HEK293T (cell line): ENCODE results near the gene APOL3.
"Not testable (repeated sequence)": the region's sequence is repeated elsewhere in the genome, so short reads cannot be mapped to it uniquely, and the experiment has no call there.

Source experiments
- CTCF ChIA-PET: fragments of 350-600 bp; formaldehyde crosslinking; extraction: SDS; loops from one replicate; lab custom pipeline; 2021; ENCODE audit warnings: antibody characterized with exemption, inconsistent platforms; lab: Yijun Ruan, JAX
- POLR2A ChIA-PET: fragments of 350-600 bp; formaldehyde crosslinking; extraction: SDS; loops from one replicate; lab custom pipeline; 2020; ENCODE audit warnings: antibody characterized with exemption, inconsistent platforms; lab: Yijun Ruan, JAX
- DNase-seq: peaks from one replicate; pipeline ENCODE4 v3.0.0; 2012; ENCODE audit warnings: mixed read lengths; ENCODE audit errors: extremely low spot score
- ARNT ChIP-seq: fragments of 450-650 bp; IDR thresholded peaks from 2 replicates; pipeline ENCODE4 v1.6.1; 2017; ENCODE audit warnings: mild to moderate bottlenecking
- BHLHE40 ChIP-seq: fragments of 450-650 bp; IDR thresholded peaks from 2 replicates; pipeline ENCODE4 v1.6.1; 2016; ENCODE audit warnings: mild to moderate bottlenecking, moderate library complexity, borderline replicate concordance
- CTBP1 ChIP-seq: fragments of 450-650 bp; IDR thresholded peaks from 2 replicates; pipeline ENCODE4 v1.6.1; 2016; ENCODE audit warnings: borderline replicate concordance
- ELF4 ChIP-seq: fragments of 450-650 bp; IDR thresholded peaks from 2 replicates; pipeline ENCODE4 v1.6.1; 2017; ENCODE audit warnings: antibody characterized with exemption
- FOXA1 ChIP-seq: fragments of 450-650 bp; IDR thresholded peaks from 2 replicates; pipeline ENCODE4 v1.6.1; 2016; ENCODE audit warnings: mild to moderate bottlenecking
- FOXK2 ChIP-seq: fragments of 450-650 bp; IDR thresholded peaks from 2 replicates; pipeline ENCODE4 v1.6.1; 2016; ENCODE audit warnings: mild to moderate bottlenecking
- FOXM1 ChIP-seq: fragments of 450-650 bp; IDR thresholded peaks from 2 replicates; pipeline ENCODE4 v1.6.1; 2017; ENCODE audit warnings: mild to moderate bottlenecking, borderline replicate concordance
- HDGF ChIP-seq: fragments of 450-650 bp; IDR thresholded peaks from 2 replicates; pipeline ENCODE4 v1.6.1; 2017; ENCODE audit warnings: antibody characterized with exemption, borderline replicate concordance
- L3MBTL2 ChIP-seq: fragments of 450-650 bp; conservative IDR thresholded peaks from 2 replicates; pipeline ENCODE4 v1.6.1; 2016; ENCODE audit warnings: mild to moderate bottlenecking
- LEF1 ChIP-seq: fragments of 450-650 bp; IDR thresholded peaks from 2 replicates; pipeline ENCODE4 v1.6.1; 2017; ENCODE audit warnings: mild to moderate bottlenecking, borderline replicate concordance
- NFRKB ChIP-seq: fragments of 450-650 bp; IDR thresholded peaks from 2 replicates; pipeline ENCODE4 v1.6.1; 2016; ENCODE audit warnings: mild to moderate bottlenecking, moderate library complexity
- SP1 ChIP-seq: fragments of 450-650 bp; IDR thresholded peaks from 2 replicates; pipeline ENCODE4 v1.6.1; 2017
- SUZ12 ChIP-seq: fragments of 450-650 bp; IDR thresholded peaks from 2 replicates; pipeline ENCODE4 v1.6.1; 2016; ENCODE audit warnings: mild to moderate bottlenecking
- TARDBP ChIP-seq: fragments of 450-650 bp; IDR thresholded peaks from 2 replicates; pipeline ENCODE4 v1.6.1; 2016
- ZNF384 ChIP-seq: fragments of 450-650 bp; IDR thresholded peaks from 2 replicates; pipeline ENCODE4 v1.6.1; 2016
- TF ChIP-seq, protein P1 (sequence below): fragments of 450-650 bp; IDR thresholded peaks from 2 replicates; pipeline ENCODE4 v1.6.1; 2016

Gene APOL3

DNA sequence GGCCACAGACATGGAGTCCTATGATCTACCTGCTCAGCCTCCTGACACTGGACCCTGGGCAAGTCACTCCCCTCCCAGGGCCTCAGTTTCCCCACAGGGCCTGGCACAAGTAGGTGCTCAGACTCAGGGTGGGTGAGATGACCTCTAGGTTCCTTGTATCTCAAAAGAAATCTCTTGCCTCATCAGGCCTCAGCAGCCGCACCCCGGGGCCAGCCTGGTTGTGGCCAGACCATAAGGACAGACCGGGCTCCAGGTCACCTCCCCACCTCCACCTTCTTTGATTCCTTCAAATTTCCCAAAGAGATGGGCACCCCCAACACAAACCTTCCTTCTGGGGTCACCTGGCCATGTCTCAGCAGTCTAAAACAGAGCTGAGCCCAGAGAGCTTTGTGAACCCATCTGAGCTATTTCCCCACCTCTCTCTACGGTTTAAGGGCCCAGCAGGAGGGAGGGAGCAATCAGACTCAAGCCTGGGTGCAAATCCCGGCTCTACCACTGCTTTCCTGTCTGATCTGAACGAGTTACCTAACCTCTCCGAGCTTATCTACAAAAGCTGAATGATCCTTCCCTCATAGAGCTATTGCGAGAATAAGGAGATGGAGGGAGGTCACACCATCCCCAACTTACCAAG, 43.6 kb upstream of the APOL3 start:
- no peak for DNase-seq
- POLR2A ChIA-PET = no interaction called here
- TF ChIP-seq TARDBP = no peak
- CTCF ChIA-PET = no interaction called here

DNA sequence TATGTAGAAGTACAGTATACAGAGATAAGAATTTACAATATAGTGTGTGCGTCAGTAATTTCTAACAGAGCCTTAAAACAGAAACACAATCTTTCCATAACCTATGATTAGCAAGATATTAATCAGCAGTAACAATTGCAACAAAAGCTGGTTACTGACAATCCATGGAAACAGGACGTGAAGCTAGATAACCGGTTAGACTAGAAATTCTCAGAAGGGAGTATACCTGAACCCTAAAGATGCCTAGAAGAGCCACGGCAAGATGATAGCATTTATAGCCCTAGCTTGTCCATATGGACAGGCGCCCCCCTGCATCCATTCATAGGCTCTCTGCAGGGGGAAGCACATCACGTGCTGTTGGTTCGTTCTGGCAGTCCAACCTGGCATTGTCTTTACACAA, 42.9 kb upstream of the APOL3 start:
- CTCF ChIA-PET = interaction anchor here (1.5 kb wide), 1 partner anchor 83 kb away, joined by 5 read pairs; no protein-coding TSS in a partner anchor
- DNase-seq, POLR2A ChIA-PET: not testable (repeated sequence)

DNA sequence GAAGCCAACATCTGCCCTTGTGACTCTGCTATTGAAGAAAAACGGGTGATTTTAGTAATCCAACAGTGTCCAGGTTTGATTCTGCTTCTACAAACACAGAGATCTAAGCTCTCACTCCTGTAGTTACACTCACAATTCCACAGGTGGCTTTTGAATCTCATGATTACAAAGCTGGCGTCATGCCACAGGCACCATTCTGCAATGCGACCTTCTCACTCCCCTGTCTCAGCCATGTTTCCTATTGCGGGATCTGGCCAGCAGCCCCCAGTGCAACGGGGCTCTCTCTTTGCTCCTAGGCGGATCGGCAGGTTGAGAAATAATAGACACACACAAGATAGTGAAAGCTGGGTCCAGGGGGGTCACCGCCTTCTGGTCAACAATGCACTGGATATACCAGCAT, 42.4 kb upstream of the APOL3 start:
- DNase-seq, POLR2A ChIA-PET: not testable (repeated sequence)
- CTCF ChIA-PET = interaction anchor here (0.7 to 1.5 kb wide), 3 partner anchors 23 to 83 kb away, joined by 3 to 5 read pairs (median 4); partner anchors contain the start of gene APOL2

DNA sequence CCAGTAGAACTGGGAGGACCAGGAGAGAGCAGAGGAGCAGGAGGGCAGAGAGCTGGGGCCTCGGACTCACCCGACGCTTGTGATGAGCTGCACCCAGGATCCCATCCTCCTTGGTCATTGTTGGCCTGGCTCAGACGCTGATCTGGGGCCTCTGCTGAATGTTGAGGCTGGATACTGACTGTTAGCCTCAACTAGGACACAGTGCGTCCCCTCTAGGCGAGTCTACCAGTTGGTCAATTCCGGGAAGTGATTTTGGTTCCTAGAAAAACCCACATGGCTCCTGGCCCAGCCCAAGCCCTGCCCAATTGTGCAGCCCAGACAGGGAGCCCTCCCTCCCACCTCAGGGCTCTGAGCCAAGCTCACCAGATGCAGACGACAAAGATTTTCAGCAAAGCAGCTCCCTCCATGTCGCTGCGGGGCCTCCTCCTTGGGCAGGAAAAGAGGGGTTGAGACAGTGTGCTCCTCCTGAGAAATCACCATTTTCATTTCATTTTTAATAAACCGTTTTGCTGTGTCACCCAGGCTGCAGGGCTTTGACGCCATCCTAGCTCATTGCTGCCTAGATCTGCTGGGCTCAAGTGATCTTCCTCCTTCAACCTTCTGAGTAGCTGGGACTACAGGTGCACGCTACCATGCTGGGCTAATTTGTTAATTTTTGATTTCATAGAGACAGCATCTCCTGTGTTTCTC, 41.2 kb upstream of the APOL3 start, which contains the start of gene APOL4:
APOL4 (minus strand) TSS at position 180 of the 690 bp plus-strand sequence; CDS start at position 105, 75 bp downstream.
- no peak for DNase-seq
- ChIA-PET POLR2A (no interaction called here), CTCF (interaction anchor here (1.5 kb wide), 2 partner anchors 38 to 85 kb away, joined by 3 to 5 read pairs; partner anchors contain the start of gene APOL2)
- TF ChIP-seq L3MBTL2 = no peak
- TF ChIP-seq FOXM1 = no peak
- no peak for TF ChIP-seq FOXK2
- TF ChIP-seq FOXA1 = no peak
- TF ChIP-seq NFRKB = no peak
- no peak for TF ChIP-seq ELF4
- no peak for TF ChIP-seq SP1
- no peak for TF ChIP-seq HDGF
- TF ChIP-seq, protein P1, sequence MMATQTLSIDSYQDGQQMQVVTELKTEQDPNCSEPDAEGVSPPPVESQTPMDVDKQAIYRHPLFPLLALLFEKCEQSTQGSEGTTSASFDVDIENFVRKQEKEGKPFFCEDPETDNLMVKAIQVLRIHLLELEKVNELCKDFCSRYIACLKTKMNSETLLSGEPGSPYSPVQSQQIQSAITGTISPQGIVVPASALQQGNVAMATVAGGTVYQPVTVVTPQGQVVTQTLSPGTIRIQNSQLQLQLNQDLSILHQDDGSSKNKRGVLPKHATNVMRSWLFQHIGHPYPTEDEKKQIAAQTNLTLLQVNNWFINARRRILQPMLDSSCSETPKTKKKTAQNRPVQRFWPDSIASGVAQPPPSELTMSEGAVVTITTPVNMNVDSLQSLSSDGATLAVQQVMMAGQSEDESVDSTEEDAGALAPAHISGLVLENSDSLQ = no peak
- no peak for TF ChIP-seq BHLHE40
- no peak for TF ChIP-seq TARDBP
- TF ChIP-seq SUZ12 = no peak
- no peak for TF ChIP-seq ZNF384
- no peak for TF ChIP-seq ARNT
- TF ChIP-seq CTBP1 = no peak

DNA sequence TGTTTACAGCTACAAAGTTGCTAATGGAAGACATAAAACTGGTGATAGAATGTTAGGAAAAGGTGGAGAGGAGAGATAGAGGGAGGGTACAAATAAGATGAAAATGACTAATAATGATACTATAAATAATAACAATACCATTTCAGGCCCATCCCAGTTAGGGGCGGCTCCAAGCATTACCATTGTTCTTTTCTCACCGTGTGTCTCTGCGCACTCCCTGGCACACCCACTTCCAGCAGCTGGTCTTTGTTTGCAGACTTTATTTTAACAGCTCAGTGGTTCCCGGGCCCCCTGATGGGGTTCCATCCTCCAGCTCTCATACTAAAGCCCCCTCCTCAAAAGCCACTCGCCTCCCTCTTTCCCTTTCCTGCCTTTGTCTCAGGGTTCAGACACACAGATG, 40.5 kb upstream of the APOL3 start:
- POLR2A ChIA-PET, CTCF ChIA-PET: not testable (repeated sequence)

DNA sequence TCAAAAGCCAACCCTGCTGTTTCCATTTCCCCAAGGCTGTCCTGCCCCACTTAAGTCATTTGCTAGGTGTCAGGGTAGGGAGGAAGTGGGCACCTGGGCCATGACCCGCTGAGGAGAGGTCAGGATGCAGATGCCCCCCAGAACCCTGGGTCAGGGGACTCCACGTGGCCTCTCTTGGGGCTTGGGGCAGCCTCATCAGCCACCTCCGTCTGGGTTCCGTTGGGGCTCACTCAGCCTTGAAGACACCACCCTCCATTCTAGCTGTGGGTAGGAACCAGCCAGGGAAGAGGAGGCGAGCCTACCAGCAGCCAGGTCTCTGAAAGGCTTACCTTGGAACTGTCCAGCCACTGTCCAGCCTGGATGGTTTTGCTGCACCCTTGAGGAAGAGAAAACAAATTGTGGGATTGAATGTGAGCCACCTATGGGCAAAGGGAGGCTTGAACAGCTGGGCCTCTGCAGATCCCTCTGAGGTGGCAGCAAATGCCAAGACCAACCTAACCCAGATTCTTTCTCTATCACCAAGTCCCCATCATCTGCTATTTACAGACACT, 38.5 kb upstream of the APOL3 start:
- no peak for TF ChIP-seq SP1
- CTCF ChIA-PET = no interaction called here
- no peak for DNase-seq
- POLR2A ChIA-PET = no interaction called here

More for the DNA sequence above, 40.5 kb upstream of the APOL3 start:
- DNase-seq = not testable (repeated sequence)

DNA sequence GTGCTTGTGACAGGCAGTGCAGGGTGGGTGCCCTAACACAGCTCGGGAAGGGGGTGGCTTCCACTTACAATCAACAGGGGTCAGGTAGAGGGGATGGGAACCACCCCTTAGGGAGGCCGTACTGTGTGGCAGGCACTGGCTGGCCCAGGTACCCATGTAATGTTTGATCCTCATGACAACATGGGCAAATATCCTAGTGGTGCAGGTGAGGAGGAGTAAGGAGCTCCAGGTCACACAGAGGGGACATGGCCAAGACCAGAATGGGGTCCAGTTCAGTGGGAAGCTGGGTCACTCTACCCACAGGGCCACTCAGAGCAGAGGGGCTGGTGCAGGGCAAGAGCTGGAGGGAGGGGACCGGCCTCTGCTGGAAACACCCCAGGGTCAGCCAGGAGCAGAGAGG, 38.0 kb upstream of the APOL3 start:
- CTCF ChIA-PET = no interaction called here

More for the DNA sequence above, 38.0 kb upstream of the APOL3 start:
- POLR2A ChIA-PET = interaction anchor here (1.0 kb wide), 1 partner anchor 283 kb away, joined by 3 read pairs; the partner anchor contains the start of gene TXN2
- no peak for TF ChIP-seq SP1
- no peak for TF ChIP-seq BHLHE40
- no peak for TF ChIP-seq L3MBTL2
- TF ChIP-seq FOXK2 = no peak
- TF ChIP-seq LEF1 = no peak
- no peak for TF ChIP-seq ZNF384
- TF ChIP-seq, protein P1 = no peak
- no peak for TF ChIP-seq HDGF
- no peak for TF ChIP-seq ELF4
- TF ChIP-seq FOXA1 = no peak
- TF ChIP-seq ARNT = no peak
- no peak for TF ChIP-seq SUZ12
- TF ChIP-seq NFRKB = no peak
- TF ChIP-seq FOXM1 = no peak
- no peak for TF ChIP-seq TARDBP
- TF ChIP-seq CTBP1 = no peak
- no peak for DNase-seq
